ENCODE results near the gene ANKRD49. TPM values are rescaled to one million over a fixed set of nuclear protein-coding genes. Genes with fewer than 3 reads are reported as not detected.

Gene ANKRD49
- total and polyA plus RNA-seq, 2 of the 8 experiments (the other 6 are each of a cell fraction or from before 2014, with no cell fraction given), result 7.4 to 12.2 TPM

DNA sequence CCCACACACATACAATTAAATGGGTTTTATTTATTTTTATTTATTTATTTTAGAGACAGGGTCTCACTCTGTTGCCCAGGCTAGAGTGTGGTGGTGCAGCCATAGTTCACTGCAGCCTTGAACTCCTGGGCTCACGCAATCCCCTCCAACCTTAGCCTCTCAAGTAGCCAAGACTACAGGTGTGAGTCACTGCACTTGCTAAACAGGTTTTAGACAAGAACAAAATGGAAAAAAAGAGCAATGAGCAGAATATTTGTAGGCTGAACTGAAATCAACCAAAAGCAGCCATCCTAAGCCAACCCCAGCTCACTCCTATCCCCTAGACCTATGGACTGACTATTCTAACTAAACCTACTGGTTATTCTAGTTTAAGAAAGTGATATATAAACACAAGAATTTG is 37.9 kb upstream of the ANKRD49 start:
- Histone ChIP-seq H3K9me3 (ENCODE audit: insufficient read depth in 2 of 2, low read depth in 1 of 2, low read length in 1 of 2) (no peaks in the 10 kb centered on the region), H3K4ac (replicated peaks; ENCODE audit: insufficient read length, low read depth, low read length) (no peak overlapping the region), H2AFZ (ENCODE audit: low read length) (no peak overlapping the region), H2AK5ac (ENCODE audit: low read depth, low read length) (no peak overlapping the region), H3K4me3 (ENCODE audit: extremely low read depth in 1 of 4, insufficient read depth in 2 of 4, low read depth in 3 of 4, low read length in 4 of 4) (no peak overlapping the region), H3K23ac (ENCODE audit: insufficient read length) (no peak overlapping the region), H2BK120ac (replicated peaks; ENCODE audit: low read depth, low read length) (no peak overlapping the region), H4K5ac (ENCODE audit: insufficient read length, low read depth, low read length) (no peak overlapping the region), H3K4me1 (replicated peaks in 1 of 4; ENCODE audit: control insufficient read depth in 3 of 4, insufficient read depth in 4 of 4, low read length in 3 of 4) (no peaks in the 10 kb centered on the region), H3K56ac (replicated peaks; ENCODE audit: insufficient read length, low read depth, low read length) (no peak overlapping the region), H3K9ac (replicated peaks in 1 of 4; ENCODE audit: extremely low read depth in 1 of 4, low read depth in 3 of 4, low read length in 3 of 4) (no peak overlapping the region), H3K23me2 (ENCODE audit: low read depth, low read length) (no peaks in the 10 kb centered on the region; the same call in 1 of the 2 replicates), H3K36me3 (ENCODE audit: control insufficient read depth in 2 of 4, insufficient read depth in 4 of 4, low read length in 3 of 4) (peaks cover 0 to 43% (median 4%) of the 10 kb centered on the region in 4 experiments; a peak in 6 of 8 replicates), H4K20me1 (replicated peaks in 1 of 2; ENCODE audit: control insufficient read depth in 1 of 2, insufficient read depth in 2 of 2, low read length in 2 of 2) (no peaks in the 10 kb centered on the region), H3K18ac (ENCODE audit: extremely low read depth, low read length) (no peak overlapping the region), H2BK15ac (ENCODE audit: low read length) (no peak overlapping the region), H3K79me2 (ENCODE audit: control insufficient read depth in 1 of 2, insufficient read depth in 2 of 2, low read length in 2 of 2) (no peaks in the 10 kb centered on the region), H2BK12ac (ENCODE audit: low read depth, low read length) (no peak overlapping the region), H4K8ac (ENCODE audit: extremely low read depth, insufficient read depth, low read length) (no peak overlapping the region), H4K91ac (replicated peaks; ENCODE audit: insufficient read length, low read length) (no peak overlapping the region), H3K79me1 (ENCODE audit: low read depth, low read length) (no peaks in the 10 kb centered on the region), H3K27ac (ENCODE audit: low read depth, low read length) (no peak overlapping the region), H3K27me3 (replicated peaks in 1 of 4; ENCODE audit: control insufficient read depth in 3 of 4, extremely low read depth in 1 of 4, insufficient read depth in 3 of 4, low read length in 3 of 4) (no peaks in the 10 kb centered on the region), H2BK5ac (ENCODE audit: low read depth, low read length) (no peak overlapping the region), H3K4me2 (ENCODE audit: insufficient read depth in 1 of 2, low read depth in 2 of 2, low read length in 2 of 2) (no peak overlapping the region), H2BK20ac (ENCODE audit: low read length) (no peak overlapping the region), H3K14ac (ENCODE audit: insufficient read length) (no peak overlapping the region)
- ChIA-PET CTCF (ENCODE audit: partially characterized antibody) (interaction anchor here (1.3 kb wide), 1 partner anchor 9 kb away, joined by 3 read pairs; no protein-coding TSS in a partner anchor), POLR2A (ENCODE audit: partially characterized antibody) (no interaction called here)
- FAIRE-seq (no peak), DNase-seq (ENCODE audit: low read depth in 1 of 2, low spot score in 2 of 2) (no peak)
- WGBS, 2 experiments (ENCODE audit: extremely low coverage in 1 of 2, insufficient coverage in 1 of 2, insufficient read length in 1 of 2, insufficient replicate concordance in 2 of 2, low coverage in 1 of 2, low lambda C conversion rate in 2 of 2, missing lambda C conversion rate in 1 of 2), result 89% methylated on average over 1 of the region's 1 CpG; no CpG with 5 or more reads in 1 of the 2 experiments
- TF ChIP-seq USF2 (IDR thresholded peaks at IDR 0.05; ENCODE audit: low read length) (no peak), GTF2F1 (IDR thresholded peaks at IDR 0.05; ENCODE audit: borderline replicate concordance, low read depth, low read length) (no peak), CTBP2 (IDR thresholded peaks at IDR 0.05; ENCODE audit: borderline replicate concordance, insufficient read depth, insufficient read length, low read length) (no peak), SP4 (IDR thresholded peaks at IDR 0.05; ENCODE audit: low read length) (no peak), KDM1A (IDR thresholded peaks at IDR 0.05; ENCODE audit: borderline replicate concordance, low read length) (no peak), RFX5 (IDR thresholded peaks at IDR 0.05; ENCODE audit: borderline replicate concordance, low read depth, low read length) (no peak), POLR2A (IDR thresholded peaks at IDR 0.05; ENCODE audit: control extremely low read depth in 1 of 2, low read depth in 2 of 2, low read length in 2 of 2) (no peak), SAP30 (IDR thresholded peaks at IDR 0.05; ENCODE audit: insufficient read depth, insufficient replicate concordance, low read length) (no peak), MAX (IDR thresholded peaks at IDR 0.05) (no peak), FOSL1 (IDR thresholded peaks at IDR 0.05; ENCODE audit: insufficient read depth, low read depth, low read length) (no peak), POU5F1 (IDR thresholded peaks at IDR 0.05; ENCODE audit: low read depth, low read length) (no peak), CBX5 (IDR thresholded peaks at IDR 0.05; ENCODE audit: low read depth, low read length) (no peak), BRCA1 (IDR thresholded peaks at IDR 0.05; ENCODE audit: low read depth, low read length) (no peak)

Measured in H1 (cell line).